Spleen (tissue), 7 donors: Measurements from ENCODE around the gene RYR3.

Source experiments
- CTCF ChIP-seq, 11 experiments: fragments of 200-600 bp in 7 of 11; fragments of 450-650 bp in 4 of 11; sonication (generic) in 4 of 11; IDR thresholded peaks in 8 of 11; conservative IDR thresholded peaks in 3 of 11; 1 replicate in 7 of 11; 2 replicates in 4 of 11; pipeline versions ENCODE4 v1.4.0 to v1.8.0; 2016 to 2021; ENCODE audit warnings: antibody characterized with exemption in 11 of 11, inconsistent platforms in 4 of 11, mild to moderate bottlenecking in 1 of 11
- POLR2AphosphoS5 ChIP-seq, 3 donors: sonication (generic); formaldehyde crosslinking; IDR thresholded peaks; one replicate each; pipeline ENCODE4 v1.5.1; 2017; ENCODE audit warnings: antibody characterized with exemption in 3 of 3
- donor health status: DM: no; HTN: no; CAD: no; lungs with moderate emphysema.
- donor health status: DM: no; HTN: no; CAD: no.
- donor health status: DM: no; HTN: no; CAD: no.

- no peak for TF ChIP-seq POLR2AphosphoS5 (IDR thresholded peaks at IDR 0.05)
- TF ChIP-seq CTCF (IDR thresholded peaks at IDR 0.05 in 8 of 11, conservative IDR thresholded peaks at IDR 0.05 in 3 of 11): no peak
Measured at GRCh38 chr15:33724321-33725036, 413.7 kb downstream of the RYR3 start.
